ENCODE data around the gene MOGAT1. TPM values are rescaled to one million over a fixed set of nuclear protein-coding genes. Genes with fewer than 3 reads are reported as not detected.
A peak's percentile ranks its signal among the peaks of the same experiment; 100 is the strongest.

Gene MOGAT1, protein sequence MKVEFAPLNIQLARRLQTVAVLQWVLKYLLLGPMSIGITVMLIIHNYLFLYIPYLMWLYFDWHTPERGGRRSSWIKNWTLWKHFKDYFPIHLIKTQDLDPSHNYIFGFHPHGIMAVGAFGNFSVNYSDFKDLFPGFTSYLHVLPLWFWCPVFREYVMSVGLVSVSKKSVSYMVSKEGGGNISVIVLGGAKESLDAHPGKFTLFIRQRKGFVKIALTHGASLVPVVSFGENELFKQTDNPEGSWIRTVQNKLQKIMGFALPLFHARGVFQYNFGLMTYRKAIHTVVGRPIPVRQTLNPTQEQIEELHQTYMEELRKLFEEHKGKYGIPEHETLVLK
- total RNA-seq: 102 TPM

DNA sequence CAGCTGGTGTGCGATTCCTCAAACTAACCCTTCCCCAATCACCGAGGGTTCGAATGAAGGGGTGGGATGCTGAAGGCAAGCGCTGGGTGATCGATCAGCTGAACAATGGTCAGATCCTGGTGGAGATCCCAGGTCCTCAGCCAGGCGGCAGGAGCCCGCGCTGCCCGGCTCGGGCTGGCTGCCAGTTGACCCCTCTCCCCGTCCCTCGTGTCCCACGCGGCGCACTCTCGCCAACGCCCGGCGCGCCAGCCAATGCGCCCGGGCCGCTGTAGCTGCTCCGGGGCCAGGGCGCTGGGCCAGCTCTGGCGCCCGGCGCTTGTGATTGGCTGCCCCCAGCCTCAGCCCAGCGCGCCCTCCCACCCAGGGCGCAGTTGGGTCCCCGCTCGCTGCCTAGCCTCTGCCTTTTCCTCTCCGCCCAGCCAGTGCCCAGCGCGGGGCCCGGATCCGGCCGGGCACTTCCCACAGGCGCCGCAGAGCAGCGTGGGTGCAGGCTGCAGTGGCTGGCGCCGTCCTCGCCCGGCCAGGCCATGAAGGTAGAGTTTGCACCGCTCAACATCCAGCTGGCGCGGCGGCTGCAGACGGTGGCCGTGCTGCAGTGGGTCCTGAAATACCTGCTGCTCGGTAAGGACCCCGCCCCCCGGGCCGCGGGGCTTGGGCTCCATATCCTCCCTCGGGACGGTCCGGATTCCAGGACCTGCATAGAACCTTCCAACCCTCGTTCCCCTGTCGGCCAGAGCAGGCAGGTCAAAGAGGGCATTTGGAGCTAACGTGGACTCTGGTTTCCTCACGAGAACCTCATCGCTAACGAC is at the start of gene MOGAT1:
Gene MOGAT1, plus strand, starts transcription at position 400 of the 809 bp plus-strand sequence. Its CDS starts 128 bp downstream, at position 528.
- peak; percentile 90 for DNase-seq (ENCODE audit: low spot score)

DNA sequence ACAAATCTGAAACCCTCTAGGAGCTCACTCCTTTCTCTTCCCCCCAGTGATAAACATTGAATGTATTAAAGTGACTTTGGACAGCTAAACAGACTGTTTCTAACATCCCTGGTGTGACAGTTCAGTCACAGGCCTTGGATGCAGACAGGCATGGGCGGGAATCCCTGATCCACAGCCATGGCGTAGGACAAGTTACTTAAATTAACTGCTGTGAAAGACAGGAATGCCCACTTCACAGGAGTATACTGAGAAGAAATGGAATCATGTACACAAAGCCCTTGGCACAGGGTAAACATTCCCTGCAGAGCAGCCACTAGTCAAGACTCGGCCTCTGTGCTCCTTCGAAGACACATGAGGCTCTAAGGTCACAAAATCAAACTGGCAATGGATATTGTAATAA is 49.6 kb upstream of the MOGAT1 start:
- DNase-seq (ENCODE audit: low spot score): no peak

DNA sequence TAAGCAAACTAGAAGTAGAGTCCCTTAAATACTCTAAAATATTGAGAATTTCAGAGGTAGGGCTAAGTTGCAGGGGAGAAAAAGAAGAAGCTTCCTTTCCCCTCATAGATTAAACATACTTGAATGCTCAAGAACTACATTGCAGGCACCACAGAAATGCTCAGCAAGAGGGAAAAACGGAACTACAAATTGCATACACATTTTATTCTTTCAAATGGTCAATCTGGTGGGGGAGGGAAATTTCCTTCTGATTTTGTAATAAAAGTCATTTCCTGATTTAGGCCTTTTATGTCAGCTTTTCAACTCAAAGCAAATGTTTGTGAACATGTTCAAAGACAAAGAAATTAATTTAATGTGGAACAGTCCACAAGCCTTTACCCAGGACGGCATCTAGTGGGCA is 48.5 kb upstream of the MOGAT1 start:
- DNase-seq (ENCODE audit: low spot score): no peak

DNA sequence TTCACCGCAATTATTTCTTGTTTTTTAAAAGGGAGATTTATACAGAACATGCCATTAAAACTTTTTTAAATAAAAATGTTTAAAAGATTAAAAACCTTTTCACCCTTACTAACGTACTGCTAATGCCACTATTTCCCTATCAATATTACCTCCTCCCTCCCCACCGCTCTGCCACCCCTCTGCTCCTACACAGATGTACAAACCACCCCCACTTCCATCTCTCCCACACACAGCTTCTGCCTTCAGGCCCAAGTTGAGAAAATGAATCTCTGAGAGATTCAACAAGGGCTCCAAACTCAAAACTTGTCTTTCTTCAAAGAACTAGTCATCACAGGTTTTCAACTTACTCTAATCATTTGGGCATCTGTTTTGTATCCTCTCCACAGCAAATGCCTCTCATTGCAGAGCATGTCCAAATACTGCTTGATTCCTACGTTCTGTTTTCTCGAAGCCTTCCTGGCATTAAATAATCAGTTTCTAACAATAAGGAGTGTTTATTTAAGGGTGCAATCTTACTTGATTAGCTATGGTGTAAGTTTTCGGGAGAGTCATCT is 47.6 kb upstream of the MOGAT1 start:
- DNase-seq (ENCODE audit: low spot score): no peak

DNA sequence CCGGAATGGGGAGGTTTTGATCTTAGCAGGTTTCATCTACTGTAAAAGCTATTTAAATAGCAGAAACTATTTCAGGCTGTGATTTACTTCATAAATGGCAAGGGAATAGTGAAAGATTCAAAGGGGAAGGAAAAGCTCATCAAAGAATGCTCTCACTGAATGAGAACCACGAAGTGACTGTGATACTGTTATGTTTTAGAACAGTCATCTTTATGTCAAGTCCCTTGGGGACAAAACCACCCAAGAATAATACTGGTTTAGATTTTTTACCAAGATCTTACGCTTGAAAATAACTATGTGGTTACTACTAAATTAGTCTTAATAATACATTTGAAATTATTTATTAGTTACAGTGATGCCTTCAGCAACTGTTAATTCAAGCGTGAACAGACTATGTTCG is 43.7 kb upstream of the MOGAT1 start:
- no peak for DNase-seq (ENCODE audit: low spot score)

DNA sequence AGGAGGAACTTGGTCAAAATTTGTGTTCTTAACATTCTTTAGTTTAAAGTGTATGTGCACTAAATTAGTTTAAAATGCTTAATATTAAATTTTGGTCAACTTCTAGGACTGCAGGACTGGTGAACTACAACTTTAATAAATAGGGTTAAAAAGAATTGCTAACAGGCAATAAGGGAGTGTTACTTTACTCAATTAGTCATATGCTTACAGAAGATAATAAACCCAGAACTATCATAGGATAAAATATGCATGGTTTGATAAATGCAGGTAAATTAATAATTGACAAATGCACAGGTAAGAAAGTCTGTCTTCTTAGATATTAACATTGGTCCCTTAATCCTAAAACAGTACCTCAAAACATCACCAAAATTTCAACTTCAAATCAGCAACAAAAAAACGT is 36.2 kb upstream of the MOGAT1 start:
- no peak for DNase-seq (ENCODE audit: low spot score)

DNA sequence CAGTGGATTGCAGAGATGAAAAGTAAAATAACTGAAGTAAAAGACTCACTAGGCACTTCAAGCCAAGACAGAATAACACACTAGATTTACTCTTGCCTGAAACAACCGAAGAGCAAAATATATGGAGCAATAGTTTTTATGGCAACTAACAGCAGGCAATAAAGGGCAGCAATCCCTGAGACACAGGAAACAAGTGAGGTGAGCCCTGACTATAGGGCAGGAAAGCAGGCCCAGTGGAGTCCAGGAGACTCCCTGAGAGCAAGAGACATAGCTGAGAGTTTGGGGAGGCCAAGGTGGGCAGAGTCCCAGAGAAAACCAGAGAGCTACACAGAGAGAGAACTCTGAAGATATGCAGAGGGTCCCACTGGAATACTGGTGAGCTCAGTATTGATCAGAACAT is 34.4 kb upstream of the MOGAT1 start:
- DNase-seq (ENCODE audit: low spot score): no peak

DNA sequence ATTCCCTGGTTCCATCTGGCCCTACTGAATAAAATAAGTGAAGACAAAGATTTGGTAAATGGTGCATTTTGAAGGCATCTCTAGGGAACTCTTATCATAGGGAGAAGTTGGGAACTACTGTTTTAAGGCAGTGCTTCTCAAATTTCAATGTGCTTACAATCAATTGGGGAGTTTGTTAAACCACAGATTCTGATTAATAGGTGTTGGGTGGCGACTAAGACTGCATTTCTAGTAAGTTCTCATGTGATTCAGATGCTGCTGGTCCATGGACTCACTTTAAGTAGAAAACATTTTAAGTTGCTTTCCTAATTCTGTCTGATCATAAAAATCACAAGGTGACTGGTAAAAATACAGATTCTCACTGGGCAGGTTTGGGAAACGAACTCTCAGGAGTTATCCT is 30.1 kb upstream of the MOGAT1 start:
- DNase-seq (ENCODE audit: low spot score): no peak

DNA sequence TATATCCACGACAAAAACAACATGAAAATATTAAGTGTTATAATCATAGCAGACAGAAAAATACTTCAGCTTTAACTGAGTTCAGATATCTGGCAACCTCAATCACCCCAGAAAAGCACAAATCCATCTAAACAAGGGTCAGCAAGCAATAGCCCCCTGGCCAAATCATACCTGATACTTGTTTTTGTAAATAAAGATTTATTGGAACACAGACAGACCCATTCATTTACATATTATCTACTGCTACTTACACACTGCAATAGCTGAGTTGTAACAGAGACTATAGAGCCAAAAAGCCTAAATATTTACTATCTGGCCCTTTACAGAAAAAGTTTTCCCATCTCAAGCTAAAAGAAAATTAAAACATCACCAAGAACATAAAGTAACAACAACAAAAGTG is 28.3 kb upstream of the MOGAT1 start:
- no peak for DNase-seq (ENCODE audit: low spot score)

DNA sequence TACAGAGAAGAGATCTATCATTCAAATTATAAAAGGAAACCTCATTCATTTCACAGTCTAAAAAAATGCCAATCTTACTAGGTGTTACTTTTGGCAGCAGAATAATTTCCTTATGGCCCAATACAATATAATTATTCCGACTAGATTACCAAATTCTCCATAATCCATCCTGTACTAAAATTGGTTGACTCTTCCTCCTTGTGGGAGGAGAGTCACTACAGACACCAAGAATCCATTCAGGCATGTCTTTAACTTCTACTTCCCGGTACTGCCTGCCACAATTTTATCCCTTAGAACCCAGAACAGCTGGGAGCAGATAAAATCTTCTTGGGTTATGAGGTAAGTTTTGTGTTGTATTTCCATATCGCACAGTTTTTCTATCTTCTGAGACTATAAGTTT is 25.4 kb upstream of the MOGAT1 start:
- no peak for DNase-seq (ENCODE audit: low spot score)

DNA sequence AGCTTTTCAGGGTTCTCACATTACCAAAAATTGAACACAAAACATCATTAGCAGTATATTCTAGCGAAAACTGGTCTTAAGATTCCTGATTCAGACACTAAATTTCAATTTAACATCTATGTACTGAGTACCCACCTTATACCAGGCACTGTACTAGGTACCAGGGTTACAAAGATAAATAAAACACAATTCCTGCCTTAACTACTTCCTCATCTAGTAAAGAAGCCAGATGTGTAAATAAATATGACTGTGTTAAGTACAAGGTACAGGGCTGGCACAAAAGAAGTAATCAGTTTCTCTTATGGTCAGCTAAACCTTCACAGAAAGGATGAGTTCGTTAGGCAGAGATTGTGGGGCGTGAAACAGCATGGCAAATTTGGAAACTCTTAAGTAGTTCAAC is 21.7 kb upstream of the MOGAT1 start:
- no peak for DNase-seq (ENCODE audit: low spot score)

DNA sequence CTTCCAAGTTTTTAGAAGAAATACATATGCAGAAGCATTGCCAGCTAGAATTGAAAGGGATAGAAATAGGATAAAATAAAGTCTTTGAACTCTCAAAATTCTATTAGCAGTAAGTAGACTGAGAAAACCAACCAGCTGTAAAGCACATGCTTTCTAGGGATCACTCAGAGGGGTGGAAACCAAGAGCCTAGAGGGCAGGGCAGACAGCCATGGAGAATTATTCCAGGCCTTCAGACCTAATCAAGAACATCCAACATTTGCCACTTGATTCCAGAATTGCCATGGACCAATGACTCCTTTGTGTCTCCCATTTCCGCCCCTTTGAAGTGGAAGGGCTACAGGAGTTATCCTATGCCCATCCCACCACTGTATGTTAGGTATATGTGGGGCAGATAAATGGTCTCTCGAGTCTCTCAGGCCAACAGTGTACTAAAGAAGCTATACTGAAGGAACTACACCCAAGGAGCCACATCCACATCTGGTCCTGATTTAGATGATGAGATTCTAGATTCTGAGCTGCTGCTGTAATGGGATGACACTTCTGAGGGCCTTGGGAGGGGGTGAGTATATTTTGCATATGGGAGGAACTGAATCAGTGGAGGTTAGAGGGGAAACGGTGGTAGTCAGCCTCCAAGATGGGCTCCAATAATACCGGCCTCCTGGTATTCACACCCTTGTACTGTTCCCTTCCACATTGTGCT is 19.6 kb upstream of the MOGAT1 start:
- DNase-seq (ENCODE audit: low spot score): no peak

DNA sequence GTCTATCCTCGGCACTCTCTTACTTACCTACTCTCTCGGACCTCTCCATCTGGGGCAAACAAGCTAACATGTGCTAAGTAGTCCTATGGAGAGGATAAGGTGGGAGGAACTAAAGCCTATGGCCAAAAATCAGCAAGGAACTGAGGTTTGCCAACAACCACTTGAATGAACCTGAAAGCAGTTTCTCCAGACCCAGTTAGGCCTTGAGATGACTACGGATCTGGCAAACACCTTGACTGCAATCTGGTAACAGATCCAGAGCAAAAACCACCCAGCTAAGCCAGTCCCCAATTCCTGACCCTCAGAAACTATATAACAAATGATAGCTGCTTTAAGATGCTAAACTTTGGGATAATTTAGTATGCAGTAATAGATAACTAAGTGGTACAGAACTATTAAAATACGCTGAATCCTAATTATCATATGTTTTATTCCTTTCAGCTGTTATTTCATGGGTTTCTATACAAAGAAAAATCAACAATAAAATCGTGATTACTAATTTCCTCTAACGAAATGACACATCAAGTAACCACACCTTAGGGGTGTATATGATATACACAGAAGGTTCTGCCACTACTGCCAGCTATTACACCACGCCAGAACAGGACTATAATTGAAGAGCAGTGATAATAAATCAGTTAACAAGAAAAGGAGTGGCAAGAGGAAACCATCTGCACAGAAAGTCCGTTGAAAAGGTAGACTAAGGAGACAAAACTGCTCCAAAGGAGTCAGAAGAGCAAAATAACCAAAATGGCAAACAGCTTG is 18.8 kb upstream of the MOGAT1 start:
- DNase-seq (ENCODE audit: low spot score): no peak

DNA sequence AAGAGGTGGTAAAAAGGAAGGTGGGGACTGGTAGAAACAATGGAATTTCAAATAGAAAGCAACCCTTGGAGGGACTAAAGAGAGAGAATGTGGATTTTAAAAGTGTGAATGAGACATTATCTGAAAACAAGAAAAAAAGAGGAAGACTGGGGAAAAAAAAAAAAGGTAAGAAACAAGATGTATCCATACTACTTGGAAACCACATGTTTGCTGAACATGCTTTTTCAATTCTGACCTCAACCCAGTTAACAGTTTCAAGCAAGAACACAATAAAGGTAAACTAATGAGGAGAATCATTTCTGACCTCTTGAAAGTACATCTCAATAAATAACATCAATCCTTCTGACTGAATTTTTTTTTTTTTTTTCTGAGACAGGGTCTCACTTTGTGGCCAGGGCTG is 18.2 kb upstream of the MOGAT1 start:
- no peak for DNase-seq (ENCODE audit: low spot score)

DNA sequence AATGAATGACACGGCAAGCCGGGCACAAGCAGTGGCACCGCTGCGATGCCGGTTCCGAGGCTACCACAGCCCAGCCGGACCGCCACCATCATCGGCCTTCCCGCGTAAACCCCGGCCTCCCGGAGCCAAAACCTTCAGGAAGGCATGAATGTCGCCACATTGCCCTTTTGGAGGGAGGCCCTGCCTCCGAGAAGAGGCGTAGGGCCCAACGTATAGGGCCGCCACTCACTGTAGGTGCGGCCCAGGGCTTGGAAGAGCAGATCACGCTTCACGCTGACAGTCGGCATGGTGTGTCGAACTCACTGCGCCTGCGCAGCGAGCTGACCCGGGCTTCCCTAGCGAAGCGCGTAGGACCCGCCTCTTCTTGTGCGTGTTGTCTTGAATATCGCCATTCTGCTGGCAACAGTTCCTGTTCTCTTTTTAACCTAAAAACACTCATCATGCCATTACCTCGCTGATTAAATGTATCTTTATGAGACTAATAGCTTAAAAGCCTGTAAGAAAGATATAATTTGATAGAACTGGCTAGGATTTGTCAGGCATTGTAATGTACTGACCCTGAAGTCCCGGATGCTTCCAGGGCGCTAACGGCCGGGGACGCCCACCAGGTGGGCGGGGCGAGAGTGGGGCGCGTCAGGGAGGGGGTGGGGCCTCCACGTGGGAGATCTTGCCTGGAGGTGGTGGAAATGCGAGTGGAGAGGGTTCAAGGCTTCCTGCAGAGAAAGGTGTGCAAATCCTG is 15.5 kb upstream of the MOGAT1 start, which contains the start of gene FARSB:
Gene FARSB, minus strand, starts transcription at position 306 of the 739 bp plus-strand sequence. Its CDS starts 19 bp downstream, at position 287.
- DNase-seq (ENCODE audit: low spot score): peak; percentile 96

DNA sequence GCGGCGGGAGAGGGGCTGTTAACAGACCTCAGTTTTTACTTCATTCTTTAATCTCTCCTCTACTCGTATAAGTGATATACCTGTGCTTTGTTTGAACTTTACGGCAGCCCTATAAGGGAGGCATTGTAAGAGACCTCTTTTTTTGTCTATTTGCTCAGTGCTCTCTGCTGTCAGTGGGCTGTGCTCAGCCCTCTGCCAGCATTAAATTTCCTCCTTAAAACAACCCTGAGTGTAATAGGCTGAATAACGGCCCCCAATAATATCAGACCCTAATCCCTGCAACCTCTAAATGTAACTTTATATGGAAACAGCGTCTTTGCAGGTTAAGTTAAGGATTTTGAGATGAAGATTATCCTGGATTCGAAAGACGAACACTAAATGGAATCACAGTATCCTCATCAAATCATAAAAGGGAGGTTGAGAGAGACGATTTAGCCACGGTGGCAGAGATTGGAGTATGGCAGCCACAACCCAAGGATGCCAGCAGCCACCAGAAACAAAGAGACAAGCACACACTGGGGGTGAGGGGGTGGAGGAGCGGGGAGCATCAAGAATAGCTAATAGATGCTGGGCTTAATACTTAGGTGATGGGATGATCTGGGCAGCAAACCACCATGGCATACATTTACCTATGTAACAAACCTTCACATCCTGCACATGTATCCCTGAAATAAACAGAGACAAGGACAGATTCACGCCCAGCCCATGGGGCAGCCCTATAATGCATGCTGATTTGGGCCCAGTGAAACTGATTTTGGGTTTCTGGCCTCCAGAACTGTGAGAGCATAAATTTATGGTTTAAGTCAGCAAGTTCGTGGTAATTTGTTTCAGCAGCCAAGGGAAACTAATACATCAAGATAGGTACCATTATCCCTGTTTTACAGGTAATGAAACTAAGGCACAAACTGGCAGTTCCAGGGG is 14.7 kb upstream of the MOGAT1 start:
- DNase-seq (ENCODE audit: low spot score): no peak

DNA sequence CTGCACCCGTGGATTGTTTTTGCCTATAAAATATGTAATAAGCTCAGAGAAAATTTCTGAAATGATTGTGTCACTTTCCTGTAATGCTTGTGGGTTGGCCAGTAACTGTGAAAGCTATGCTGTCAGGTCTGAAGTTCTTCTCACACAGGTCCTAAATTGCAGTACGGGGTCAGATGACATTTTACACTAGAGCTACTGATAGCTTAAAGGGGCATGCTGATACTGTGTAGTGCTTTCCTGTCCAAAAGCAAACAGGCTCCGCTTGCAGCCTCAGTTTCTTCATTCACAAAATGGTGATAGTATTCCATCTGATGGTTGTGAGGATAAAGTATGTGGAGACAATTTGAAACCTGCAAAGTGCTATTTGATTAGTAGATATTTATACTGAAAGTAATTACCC is 8.0 kb upstream of the MOGAT1 start:
- DNase-seq (ENCODE audit: low spot score): no peak

DNA sequence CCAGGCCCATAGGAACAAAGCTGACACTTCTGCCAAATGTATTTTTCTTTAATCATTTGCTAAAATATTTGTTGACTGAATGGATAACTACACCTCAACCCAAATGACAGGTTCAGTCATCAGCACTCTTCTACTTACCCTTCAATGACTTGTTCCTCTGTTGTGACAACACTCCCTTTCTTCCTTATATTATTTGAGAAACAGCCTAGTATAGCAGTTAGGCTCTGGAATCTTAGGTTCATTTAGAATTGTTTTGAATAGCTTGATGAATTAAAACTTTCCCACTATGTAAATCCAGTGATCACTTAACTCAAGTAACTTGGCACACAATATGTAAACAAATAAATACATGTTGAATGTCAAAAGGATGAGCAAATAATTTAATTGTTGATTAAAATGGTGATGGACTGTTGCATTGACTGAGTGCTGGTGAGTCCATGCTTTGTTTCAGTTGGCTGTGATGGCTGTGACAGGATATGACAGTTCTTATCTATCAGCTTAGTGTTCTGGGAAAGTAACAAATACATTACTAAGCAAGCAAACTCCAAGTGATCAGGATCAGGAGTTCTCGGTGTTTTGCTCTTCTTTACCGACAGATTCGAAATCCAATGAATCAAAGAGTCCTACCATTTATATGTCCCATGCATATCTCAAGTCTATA is 2.8 kb upstream of the MOGAT1 start:
- no peak for DNase-seq (ENCODE audit: low spot score)

DNA sequence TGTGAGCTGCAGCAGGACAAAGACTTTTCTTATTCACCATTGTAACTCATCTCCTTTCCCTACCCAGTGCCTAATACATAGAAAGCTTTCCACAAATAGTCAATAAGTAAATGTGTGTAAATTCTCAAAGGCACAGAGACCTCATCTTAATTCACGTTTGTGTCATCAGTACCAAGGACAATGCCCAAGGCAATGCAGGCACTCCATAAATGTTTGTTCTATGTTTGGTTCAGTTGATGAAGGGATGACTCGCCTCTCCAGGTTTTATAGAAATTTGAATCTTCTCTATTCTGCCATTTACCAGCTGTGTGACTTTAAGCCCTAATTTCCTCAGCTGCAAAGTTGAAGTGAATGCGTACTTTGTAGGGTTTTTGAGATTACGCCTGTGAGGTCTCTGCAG is 2.1 kb upstream of the MOGAT1 start:
- no peak for DNase-seq (ENCODE audit: low spot score)

All from mucosa of gallbladder (tissue), 1 donor.